Measurements from ENCODE around the gene SORCS1.

The SORCS1 gene

GRCh38 chr10:106618646-106619045 lies 545.9 kb downstream of the SORCS1 start:
- in situ Hi-C loops (cut with MboI; ENCODE audit: low sequenced_read_pairs): no loop called here

DNA sequence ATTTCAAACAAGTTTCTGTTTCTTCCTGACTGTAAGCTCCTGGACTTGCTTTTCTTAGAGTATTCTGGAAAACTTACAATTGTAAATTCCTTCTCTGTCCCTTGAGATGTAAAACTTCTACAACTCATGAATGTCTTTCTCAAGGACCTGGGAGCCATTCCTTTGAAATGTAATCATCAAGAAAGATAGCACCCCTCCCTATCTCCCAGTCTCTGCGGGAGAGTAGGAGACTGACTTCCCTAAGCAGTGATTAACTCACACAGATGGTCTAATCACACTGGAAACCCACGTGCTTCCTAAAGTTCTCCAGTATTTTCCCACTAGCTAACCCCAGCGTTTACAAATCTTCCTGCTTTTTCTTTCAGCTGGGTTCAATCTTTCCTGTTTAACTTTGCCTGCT lies 549.4 kb downstream of the SORCS1 start:
- in situ Hi-C loops (cut with MboI; ENCODE audit: low sequenced_read_pairs): no loop called here

DNA sequence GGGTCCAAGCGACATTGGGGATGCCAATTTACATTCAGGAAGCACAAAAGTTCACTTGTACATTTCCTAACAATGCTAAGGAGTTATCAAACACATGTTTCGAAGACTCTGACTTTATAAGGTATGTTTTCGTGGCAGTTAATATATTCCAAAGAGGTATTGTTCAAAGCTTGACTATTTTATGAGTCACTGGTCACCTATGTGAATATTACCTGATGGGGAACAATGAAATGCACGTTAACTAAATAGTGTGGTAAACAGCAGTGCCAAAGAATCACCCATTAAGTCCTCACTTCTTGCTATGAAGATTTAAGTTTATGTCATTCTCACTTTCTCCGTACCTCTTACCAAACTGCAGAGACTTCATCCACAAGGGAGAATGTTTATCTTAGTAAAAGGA lies 550.2 kb downstream of the SORCS1 start:
- in situ Hi-C loops (cut with MboI; ENCODE audit: low sequenced_read_pairs): no loop called here

DNA sequence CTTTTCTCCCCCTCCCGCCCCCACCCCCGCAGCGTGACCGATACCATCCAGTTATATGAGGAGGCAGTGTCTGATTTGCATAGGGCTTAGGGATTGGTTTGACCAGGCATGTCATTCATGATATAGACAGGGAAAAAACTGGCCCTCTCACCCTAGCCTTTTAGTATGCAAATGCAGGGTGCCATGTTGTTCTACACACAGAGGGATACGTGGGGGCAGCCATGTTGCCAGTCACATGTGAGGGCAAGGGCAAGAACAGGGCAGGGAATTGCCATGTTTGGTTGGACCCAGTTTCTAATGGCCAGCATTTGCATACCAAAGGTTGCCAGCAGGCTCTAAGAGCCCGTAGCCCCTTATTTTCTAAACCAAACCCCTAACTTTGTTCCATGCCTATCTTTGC lies 552.1 kb downstream of the SORCS1 start:
- in situ Hi-C loops (cut with MboI; ENCODE audit: low sequenced_read_pairs): no loop called here

- in situ Hi-C loops (cut with MboI; ENCODE audit: low sequenced_read_pairs): no loop called here
These were observed 554.8 kb downstream of the SORCS1 start for GRCh38 chr10:106609470-106610266.

- in situ Hi-C loops (cut with MboI; ENCODE audit: low sequenced_read_pairs): no loop called here
These were observed 556.4 kb downstream of the SORCS1 start for GRCh38 chr10:106608066-106608465.

GRCh38 chr10:106595281-106595680 lies 569.2 kb downstream of the SORCS1 start:
- in situ Hi-C loops (cut with MboI; ENCODE audit: low sequenced_read_pairs): no loop called here

DNA sequence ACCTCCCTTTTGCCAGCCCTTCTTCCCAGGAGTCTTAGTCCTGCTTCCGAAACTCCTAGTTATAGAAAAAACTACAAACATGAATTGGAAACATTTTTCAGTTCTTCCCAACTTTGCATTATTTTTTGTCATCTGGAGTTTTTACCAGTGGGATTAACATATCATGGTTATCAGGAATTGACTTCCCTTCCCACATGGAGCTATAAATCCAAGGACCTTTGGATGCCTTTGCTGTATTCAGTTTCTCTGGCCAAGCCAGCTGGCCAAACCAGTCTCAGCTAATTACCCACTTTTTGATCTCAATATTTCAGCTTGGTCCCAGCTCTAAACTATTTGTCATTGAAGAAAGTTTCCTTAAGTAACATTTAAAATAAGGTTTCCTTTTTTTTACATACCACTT lies 570.6 kb downstream of the SORCS1 start:
- in situ Hi-C loops (cut with MboI; ENCODE audit: low sequenced_read_pairs): no loop called here

- in situ Hi-C loops (cut with MboI; ENCODE audit: low sequenced_read_pairs): no loop called here
These were observed 572.1 kb downstream of the SORCS1 start for GRCh38 chr10:106592396-106592795.

- in situ Hi-C loops (cut with MboI; ENCODE audit: low sequenced_read_pairs): no loop called here
These were observed 582.2 kb downstream of the SORCS1 start for GRCh38 chr10:106582291-106582690.

- in situ Hi-C loops (cut with MboI; ENCODE audit: low sequenced_read_pairs): no loop called here
These were observed 586.8 kb downstream of the SORCS1 start for GRCh38 chr10:106577756-106578155.

- in situ Hi-C loops (cut with MboI; ENCODE audit: low sequenced_read_pairs): no loop called here
These were observed 587.2 kb downstream of the SORCS1 start for GRCh38 chr10:106577266-106577665.

DNA sequence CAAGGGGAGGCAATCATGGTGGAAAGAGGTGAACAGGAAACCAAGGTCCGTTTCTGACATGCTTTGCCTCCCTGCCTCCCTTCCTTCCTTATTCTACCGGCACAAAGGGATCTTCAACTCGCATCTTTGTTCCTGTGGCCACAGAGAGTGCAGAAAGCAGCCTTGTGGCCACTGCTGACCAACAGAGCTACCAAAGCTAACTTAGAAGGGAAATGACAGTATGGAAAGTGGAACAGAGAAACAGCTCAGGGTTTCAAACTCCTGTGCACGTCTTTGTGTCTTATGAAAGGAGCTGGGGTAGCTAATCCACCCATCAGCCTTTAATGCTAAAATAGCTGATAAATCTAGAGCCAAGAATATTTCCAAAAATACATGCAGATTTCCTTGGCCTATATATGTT lies 588.0 kb downstream of the SORCS1 start:
- in situ Hi-C loops (cut with MboI; ENCODE audit: low sequenced_read_pairs): no loop called here

DNA sequence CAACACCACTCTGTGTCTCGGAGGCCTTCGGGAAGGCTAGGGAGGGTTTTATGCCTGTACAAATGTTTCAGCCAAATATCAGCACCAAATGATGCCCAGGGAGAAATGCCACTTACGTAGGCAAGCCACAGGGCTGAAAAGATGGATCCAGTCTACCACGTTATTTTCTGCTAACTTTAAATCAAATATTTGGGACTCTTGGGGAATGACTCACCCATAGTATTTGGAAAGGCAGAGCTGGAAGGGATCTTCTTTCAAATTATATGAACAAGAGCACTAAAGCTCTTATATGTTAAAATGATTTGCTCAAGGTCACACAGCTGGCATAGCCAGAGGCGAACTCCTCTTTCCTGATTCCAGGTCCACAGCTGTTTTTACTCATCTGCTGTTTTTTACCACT lies 591.4 kb downstream of the SORCS1 start:
- in situ Hi-C loops (cut with MboI; ENCODE audit: low sequenced_read_pairs): no loop called here

DNA sequence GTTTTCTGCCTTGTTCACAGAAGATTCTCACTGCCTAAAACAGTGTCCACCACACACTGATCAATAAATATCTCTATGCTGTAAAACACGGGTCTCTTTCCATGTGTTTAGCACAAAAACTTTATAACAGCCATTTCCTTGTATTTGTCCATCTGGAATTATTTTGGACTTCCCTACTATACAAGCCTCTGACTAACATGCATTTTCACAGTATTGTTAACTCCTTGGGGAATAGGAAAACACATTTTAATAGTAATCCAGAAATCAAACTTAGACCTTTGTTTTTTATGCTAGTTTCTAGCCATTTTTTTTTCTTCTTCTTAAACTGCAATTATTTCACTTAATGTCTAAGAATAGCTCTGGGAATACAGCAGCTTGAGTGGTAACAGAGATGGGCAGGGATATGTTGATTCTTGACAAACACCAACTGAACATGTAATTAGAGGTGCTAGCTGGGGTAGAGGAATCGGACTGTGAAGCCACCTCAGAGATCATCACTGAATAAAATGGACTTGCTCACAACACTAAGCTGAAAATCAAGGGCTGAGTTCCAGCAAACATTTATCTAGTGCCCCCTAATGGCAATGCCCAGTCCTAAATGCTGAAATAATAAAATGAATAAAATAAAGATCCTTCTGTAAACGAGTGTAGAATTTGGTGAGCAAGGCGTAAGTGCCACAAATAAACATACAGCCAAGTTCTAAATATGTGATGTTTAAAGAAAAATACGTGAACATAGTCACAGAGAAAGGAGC lies 593.1 kb downstream of the SORCS1 start:
- in situ Hi-C loops (cut with MboI; ENCODE audit: low sequenced_read_pairs): no loop called here

DNA sequence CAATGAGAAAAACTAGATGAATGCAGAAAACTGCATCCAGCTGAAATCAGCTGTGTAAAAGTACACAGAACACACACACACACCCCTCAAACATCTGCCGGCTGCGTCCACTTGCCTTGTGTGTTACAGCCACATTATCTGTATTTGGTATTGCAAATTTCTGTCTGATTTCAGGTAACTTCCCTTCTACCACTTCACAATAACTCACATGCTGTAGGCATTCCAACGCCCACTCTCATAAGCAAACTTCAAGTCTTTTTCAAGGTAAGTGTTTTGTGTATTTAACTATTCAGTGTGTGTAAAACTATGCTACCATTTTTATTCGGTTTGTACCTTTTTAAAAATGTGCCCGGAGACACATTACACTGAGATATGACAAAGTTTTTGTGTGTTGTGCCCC lies 594.2 kb downstream of the SORCS1 start:
- in situ Hi-C loops (cut with MboI; ENCODE audit: low sequenced_read_pairs): no loop called here

DNA sequence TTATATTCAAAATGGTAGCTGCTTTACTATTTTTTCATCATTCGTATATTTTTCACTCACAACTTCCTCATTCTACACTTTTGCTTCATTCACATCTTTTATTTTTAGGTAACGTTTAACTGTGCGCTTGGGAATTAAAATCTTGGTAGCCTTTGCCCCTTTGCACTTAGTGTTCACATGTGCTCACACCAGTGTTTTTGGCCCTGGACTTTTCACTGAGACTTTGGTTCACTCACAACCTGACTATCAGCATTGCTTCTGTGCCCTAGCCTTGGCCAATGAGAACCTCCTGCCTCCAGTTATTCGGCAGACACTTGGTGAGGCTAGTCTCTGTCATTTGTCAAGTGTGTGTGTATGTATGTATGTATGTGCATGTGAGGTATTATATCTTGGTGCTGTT lies 596.9 kb downstream of the SORCS1 start:
- in situ Hi-C loops (cut with MboI; ENCODE audit: low sequenced_read_pairs): no loop called here

DNA sequence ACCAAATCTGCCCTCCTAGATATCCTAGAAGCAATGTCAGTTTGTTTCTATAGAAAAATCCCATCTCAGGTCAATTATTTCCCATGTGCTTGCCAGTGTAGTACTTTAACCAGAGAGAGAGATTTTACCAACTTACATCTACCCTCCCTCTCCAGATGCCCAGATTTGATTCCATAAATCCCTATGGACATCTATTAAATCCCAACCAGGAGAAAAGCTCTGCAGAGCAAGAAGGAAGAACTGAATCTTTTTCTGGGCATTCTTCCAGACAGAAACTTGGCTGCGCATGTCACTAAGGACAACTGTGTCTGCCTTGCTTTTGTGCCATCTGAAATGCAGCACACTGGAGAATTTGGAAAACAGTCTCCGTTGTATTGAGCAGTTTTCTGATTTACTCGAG lies 597.6 kb downstream of the SORCS1 start:
- in situ Hi-C loops (cut with MboI; ENCODE audit: low sequenced_read_pairs): no loop called here

DNA sequence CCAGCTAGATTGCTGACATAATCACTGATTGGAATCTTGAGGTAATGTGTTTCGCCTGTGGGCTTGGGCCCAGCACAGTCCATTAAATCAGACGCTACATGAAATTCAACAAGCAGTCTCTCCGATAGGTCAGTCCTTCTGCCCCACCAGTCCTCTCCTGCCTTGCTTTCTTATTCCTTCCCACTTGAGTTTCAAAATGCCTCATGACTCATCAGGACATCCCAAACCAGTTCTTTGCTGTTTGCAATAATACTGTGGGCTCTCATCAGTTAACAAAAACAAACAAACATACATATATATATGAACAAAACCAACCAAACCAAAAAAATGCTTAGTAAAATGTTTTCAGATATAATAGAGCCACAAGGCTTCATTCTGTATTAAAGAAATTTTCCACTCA lies 599.0 kb downstream of the SORCS1 start:
- in situ Hi-C loops (cut with MboI; ENCODE audit: low sequenced_read_pairs): no loop called here

DNA sequence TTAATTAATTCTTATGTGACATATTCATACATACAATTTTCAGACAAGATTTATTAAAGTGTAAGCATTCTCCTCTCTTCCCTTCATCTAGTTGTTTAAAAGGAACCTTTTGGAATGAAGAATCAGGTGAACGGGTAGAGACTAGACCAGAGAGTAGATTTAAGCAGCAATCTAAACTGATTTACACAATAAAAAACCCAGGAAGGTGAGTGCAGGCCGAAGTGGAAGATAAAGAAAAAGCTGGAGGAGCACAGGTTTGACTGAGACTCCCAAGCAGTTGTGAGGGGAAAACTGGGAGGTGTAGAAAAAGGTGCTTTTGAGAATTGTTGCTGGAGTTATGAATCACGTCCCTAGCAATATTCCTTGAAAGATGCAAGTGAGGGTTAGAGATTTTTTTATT lies 601.1 kb downstream of the SORCS1 start:
- in situ Hi-C loops (cut with MboI; ENCODE audit: low sequenced_read_pairs): no loop called here

GRCh38 chr10:106560925-106561640 lies 603.4 kb downstream of the SORCS1 start:
- in situ Hi-C loops (cut with MboI; ENCODE audit: low sequenced_read_pairs): no loop called here

DNA sequence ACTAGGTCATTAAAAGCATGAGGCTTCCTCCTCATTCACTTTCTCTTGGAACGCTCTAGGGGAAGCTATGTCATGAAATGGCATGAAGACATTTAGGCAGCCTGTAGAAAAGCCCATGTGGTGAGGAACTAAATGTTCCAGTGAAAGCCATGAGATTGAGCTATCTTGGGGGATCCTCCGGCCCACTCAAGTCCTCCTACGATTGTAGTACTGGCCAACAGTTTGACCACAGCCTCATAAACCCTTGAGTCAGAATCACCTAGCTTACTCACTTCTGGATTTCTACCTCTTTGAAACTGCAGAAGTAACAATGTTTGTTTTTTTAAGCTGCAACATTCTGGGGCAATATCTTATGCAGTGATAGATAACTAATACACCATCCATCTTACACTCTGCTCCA lies 605.1 kb downstream of the SORCS1 start:
- in situ Hi-C loops (cut with MboI; ENCODE audit: low sequenced_read_pairs): no loop called here

Data from HL-60/S4 (cell line).